Posterior vena cava (tissue), 2 donors: ENCODE results near the gene EXD3. TPM values are rescaled to one million over a fixed set of nuclear protein-coding genes. Genes with fewer than 3 reads are reported as not detected.

Source experiments
- DNase-seq: peaks from one replicate; pipeline ENCODE4 v3.0.0-alpha.2; 2020; ENCODE audit warnings: low spot score
- intact Hi-C, 2 donors: fragments of 100-400 bp; cut with DNase I; formaldehyde crosslinking; loops; one replicate each; pipeline versions ENCODE4 v1.14.1 to v1.14.2; 2022 to 2023
- total RNA-seq, 2 donors: library from RNA; stranded (reverse); fragmentation: NEBNext Ultra II Directional; extraction: Animal tissue kit (Norgen Biotek cat#: 25700); gene quantifications; one replicate each; pipeline ENCODE4 v1.2.1, GENCODE V29; 2021
- donor health status: DM: yes; HTN: yes; CAD: no.
- donor health status: DM: yes; HTN: yes; CAD: no.

The EXD3 gene
- total RNA-seq, 2 donors from 2014 or later = 13.9 to 14.6 TPM

DNA sequence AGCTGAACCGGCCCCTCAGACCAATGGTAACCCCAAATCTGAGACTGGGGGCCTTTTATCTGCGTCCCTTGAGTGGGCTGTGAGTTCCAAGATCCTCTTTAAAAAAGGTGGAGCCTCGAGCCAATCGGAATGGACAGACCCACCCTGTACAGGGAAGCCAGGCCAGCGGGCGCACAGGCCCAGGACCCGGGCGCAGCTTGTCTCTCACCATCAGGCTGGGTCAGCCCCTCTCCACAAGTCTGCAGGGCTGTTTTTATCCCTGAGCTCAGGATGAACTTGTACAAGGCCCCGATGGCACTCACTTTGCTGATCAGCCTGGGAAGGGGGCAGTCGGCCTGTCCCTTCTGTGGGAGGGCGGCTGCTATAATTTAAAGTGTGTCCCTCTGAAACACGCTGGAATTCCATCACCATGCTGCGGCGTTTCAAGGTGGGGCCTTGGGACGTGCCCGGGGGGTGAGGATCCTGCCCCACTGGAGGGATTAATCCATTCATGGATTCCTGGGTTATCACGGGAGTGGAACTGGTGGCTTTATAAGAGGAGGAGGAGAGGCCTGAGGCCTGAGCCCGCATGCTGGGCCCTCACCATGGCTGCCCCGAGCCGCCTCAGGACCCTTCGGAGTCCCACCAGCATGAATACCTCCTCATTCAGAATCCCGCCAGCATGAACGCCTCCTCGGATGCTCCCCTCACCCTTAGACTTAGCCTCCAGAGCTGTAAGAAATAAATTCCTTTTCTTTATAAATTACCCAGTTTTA, 14.1 kb downstream of the EXD3 start:
- no peak for DNase-seq
- intact Hi-C loops = loop anchor here (5.0 to 10.0 kb wide), 3 partner anchors 102 to 294 kb away; partner anchors contain the start of gene DPP7 (in 1 of the 2)

DNA sequence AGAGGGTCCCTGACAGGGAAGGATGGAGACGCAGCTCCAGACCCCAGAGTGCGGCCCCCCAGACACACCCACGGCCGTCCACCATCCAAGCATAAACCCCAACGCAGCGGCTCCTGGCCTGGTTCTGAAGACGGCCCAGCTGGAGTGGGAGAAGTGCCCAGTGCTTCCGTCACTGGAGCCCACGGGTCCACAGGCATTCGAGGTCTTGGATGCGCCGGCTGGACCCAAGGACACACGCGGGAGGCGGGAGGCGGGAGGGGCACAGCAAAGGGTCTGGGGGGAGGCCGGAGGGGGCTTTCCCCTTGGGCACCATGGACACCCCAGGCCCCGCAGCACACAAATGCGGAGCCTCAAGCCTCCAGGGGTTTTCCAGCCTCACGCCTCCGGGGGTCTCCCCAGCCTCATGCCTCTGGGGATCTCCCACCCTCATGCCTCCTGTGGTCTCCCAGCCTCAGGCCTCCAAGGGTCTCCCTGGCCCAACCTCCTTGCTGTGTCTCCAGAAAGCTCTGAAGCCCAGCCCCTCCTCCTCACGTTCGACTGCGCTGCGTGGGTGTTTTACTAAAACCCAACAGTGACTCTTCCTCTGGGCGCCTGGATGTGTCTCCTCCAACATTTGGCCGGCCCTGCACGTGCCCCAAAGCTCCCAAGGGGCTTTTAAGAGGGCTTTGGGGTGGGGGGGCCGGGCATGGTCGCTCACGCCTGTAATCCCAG, 15.2 kb downstream of the EXD3 start:
- DNase-seq = no peak
- intact Hi-C loops = loop anchor here (5.0 to 10.0 kb wide), 3 partner anchors 100 to 293 kb away; partner anchors contain the start of gene DPP7 (in 1 of the 2)

- DNase-seq = no peak
- intact Hi-C loops = loop anchor here (5.0 to 10.0 kb wide), 3 partner anchors 100 to 292 kb away; partner anchors contain the start of gene DPP7 (in 1 of the 2)
Observed at GRCh38 chr9:137406876-137407589, 15.9 kb downstream of the EXD3 start.

DNA sequence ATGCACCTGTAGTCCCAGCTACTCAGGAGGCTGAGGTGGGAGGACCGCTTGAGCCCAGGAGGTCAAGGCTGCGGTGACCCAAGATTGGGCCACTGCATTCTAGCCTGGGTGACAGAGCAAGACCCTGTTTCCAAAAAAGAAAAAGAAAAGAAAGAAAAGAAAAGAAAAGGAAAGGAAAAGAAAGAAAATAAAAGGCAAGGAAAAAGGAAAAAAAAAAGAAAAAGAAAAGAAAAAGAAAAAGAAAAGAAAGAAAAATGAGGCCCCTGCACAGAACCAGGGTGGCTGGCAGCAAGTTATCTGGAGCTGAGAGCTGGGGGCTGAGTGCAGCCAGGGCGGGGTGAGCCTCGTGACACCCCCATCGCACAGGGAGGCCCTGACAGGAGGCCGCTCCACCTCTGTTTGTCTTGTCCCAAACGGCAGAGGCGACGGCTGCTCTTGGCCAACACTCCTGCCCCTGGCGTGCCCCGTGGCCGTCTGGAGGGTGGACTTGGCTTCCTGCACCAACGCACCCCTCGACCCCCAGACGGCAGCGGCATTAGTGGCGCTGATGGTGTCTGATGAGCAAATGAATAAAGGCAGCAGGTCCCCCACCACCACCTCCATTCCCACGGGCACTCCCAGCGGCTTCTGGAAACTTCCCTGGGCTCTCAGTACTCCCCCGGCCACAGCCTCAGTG, 16.7 kb downstream of the EXD3 start:
- intact Hi-C loops = loop anchor here (5.0 to 10.0 kb wide), 3 partner anchors 99 to 291 kb away; partner anchors contain the start of gene DPP7 (in 1 of the 2)
- DNase-seq = no peak

- intact Hi-C loops = loop anchor here (5.0 to 10.0 kb wide), 3 partner anchors 98 to 291 kb away; partner anchors contain the start of gene DPP7 (in 1 of the 2)
- DNase-seq = no peak
Observed at GRCh38 chr9:137405677-137406081, 17.3 kb downstream of the EXD3 start.

DNA sequence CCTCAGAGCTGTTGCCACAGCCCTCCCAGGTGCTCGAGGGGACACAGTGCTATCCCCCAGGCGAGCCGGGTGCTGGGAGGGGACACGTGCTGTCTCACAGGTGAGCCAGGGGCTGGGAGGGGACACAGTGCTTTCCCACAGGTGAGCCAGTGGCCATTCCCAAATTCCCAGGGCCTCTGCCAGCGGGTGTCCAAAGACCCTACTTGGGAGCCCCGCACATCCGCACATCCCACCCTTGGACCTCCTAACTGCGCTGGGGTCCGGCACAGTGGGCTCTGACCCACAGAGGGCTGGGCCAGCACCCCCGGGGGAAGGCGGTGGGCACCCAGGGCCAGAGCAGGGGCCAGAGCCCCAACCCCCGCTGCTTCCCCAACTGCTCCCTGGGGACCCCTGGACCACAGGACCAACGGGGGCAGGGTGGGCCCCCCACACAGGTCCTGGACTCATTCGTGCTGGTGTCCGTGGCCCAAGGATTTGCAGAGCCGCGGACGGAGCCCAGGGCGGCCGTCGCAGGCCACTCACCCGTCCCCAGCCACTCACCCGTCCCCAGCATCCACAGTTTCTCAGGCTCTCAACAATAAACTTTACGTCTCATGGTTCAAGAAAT, 17.9 kb downstream of the EXD3 start:
- intact Hi-C loops = loop anchor here (5.0 to 10.0 kb wide), 3 partner anchors 98 to 290 kb away; partner anchors contain the start of gene DPP7 (in 1 of the 2)
- no peak for DNase-seq

- intact Hi-C loops = loop anchor here in 1 of 2 donors (10.0 kb wide), 1 partner anchor 288 kb away; the partner anchor contains the start of gene DPP7
- DNase-seq = no peak
Observed at GRCh38 chr9:137403269-137403668, 19.7 kb downstream of the EXD3 start.

DNA sequence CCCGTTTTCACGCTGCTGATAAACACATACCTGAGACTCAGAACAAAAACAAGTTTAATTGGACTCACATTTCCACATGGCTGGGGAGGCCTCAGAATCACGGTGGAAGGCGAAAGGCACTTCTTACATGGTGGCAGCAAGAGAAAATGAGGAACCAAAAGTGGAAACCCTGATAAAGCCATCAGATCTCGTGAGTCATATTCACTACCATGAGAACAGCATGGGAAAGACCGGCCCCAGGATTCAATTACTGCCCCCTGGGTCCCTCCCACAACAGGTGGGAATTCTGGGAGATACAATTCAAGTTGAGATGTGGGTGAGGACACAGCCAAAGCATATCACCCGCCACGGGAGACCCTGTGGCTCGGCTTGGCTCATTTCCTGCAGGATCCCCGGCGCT, 20.2 kb downstream of the EXD3 start:
- intact Hi-C loops = loop anchor here in 1 of 2 donors (10.0 kb wide), 1 partner anchor 288 kb away; the partner anchor contains the start of gene DPP7
- DNase-seq = no peak

- intact Hi-C loops = no loop called here
- DNase-seq = peak; percentile 63
Observed at GRCh38 chr9:137398561-137399468, 24.1 kb downstream of the EXD3 start.

DNA sequence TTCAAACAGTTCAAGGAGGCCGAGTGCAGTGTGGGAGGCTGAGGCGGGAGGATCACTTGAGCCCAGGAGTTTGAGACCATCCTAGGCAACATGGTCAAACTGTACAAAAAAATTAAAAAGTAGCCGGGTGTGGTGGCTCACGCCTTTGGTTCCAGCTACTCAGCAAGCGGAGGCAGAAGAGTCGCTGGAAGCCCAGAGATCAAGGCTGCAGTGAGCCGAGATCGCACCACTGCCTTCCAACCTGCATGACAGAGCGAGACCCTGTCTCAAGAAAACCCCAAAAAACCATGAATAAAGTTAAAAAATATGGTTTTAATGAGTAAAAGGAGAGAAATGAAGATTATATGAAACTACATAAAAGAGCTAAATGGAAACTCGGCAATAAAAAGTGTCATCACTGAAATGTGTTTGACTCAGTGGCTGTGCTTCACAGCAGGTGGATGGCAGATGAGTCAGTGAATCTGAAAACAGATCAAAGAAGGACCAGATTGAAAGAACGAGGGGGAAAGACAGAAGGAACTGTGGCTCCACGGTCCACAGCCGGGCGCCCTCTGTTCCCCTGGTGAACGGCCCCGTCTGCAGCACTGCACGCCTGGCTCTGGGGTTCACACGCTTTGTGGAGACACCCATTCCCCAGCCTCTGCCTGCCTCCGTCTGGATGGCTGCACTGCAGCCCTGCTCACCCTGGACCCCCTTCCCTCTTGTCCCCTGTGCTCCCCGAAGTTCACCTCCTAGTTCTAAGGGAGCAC, 25.1 kb downstream of the EXD3 start:
- intact Hi-C loops = no loop called here
- DNase-seq = no peak

DNA sequence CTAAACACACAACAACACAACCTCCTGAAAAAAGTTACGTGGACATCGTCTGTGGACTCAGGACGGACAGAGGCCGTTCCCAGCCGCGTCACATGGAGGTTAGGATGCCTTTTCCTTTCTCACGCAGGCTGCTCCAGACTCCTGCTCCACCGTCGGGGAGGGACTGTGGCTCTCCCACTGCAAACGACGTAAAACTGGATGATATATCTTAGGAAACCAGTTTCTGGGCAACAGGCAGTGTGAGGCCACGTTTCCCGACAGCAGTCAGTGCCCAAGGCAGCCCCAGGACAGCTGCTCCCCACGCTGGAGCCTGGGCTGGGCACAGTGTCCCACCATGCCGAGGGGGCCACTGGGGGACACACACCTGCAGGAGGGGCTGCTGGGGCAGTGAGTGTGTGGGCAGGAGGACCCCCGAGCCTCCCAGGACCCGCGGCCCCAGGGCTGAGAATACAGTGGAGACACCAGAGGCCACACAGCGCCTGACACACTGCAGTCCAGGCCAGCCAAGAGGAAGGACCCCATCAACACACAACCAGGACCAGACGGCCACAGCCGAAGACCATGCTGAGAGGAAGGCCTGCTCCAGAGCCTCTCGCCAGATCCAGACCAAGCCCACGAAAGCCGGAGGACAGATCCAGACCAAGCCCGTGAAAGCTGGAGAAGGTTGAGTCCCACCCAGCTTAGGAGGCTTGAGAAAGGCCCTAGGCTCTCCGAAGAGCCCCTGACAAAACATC, 26.2 kb downstream of the EXD3 start:
- intact Hi-C loops = no loop called here
- no peak for DNase-seq

GRCh38 chr9:137396227-137396626, 26.7 kb downstream of the EXD3 start:
- intact Hi-C loops = no loop called here
- no peak for DNase-seq

GRCh38 chr9:137395666-137396010, 27.3 kb downstream of the EXD3 start:
- no peak for DNase-seq

GRCh38 chr9:137394866-137395665, 27.9 kb downstream of the EXD3 start:
- peak; percentile 57 for DNase-seq
- intact Hi-C loops = no loop called here

More at GRCh38 chr9:137395666-137396010, 27.3 kb downstream of the EXD3 start:
- intact Hi-C loops = no loop called here
